CD4-positive, alpha-beta T cell treated with Interleukin-12 subunit alpha and Interleukin-12 subunit beta, for 1 hour (primary cell): ENCODE results near the gene ATG4B.

Experiments used
- DNase-seq: peaks from one replicate; pipeline ENCODE4 v3.0.0-alpha.2; 2020

Gene ATG4B

GRCh38 chr2:241695651-241696050 is 58.2 kb downstream of the ATG4B start:
- DNase-seq = no peak

DNA sequence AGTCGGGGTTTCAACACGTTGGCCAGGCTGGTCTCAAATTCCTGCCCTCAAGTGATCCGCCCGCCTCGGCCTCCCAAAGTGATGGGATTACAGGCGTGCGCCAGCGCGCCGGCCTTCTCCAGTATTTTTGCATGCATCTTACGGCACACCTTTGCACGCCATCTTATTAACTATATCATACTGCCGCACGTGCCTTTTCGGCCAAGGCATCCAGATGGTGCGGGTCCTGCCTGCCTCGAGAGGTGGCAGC is 63.6 kb downstream of the ATG4B start:
- DNase-seq = no peak

GRCh38 chr2:241701399-241702154 is 64.1 kb downstream of the ATG4B start, which contains the start of gene ING5:
Gene ING5, plus strand, starts transcription at chr2:241702039. Its CDS starts 27 bp downstream, at chr2:241702066.
- DNase-seq = peak; percentile 96

- peak; percentile 89 for DNase-seq
Measured at GRCh38 chr2:241702155-241703031, 64.9 kb downstream of the ATG4B start.

- no peak for DNase-seq
Measured at GRCh38 chr2:241703032-241703604, 65.6 kb downstream of the ATG4B start.

GRCh38 chr2:241706537-241706936 is 69.0 kb downstream of the ATG4B start:
- DNase-seq = no peak

DNA sequence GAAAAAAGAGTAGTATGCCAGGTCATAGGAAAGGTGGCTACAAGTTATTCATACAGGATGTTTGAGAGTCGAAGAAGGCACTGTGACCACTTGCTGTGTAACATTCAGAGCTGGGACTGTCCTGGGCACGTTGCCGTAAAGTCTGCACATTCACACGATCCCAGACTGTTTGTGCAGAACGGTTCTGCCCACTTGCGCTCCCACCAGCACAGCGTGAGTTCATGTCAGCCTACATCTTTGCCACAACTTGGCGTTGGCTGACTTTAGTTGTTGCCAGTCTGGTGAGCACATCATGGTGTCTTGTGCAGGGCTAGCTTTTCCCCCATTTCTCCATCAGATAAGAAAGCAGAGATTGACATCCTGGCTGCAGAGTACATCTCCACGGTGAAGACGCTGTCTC is 71.4 kb downstream of the ATG4B start:
- no peak for DNase-seq

DNA sequence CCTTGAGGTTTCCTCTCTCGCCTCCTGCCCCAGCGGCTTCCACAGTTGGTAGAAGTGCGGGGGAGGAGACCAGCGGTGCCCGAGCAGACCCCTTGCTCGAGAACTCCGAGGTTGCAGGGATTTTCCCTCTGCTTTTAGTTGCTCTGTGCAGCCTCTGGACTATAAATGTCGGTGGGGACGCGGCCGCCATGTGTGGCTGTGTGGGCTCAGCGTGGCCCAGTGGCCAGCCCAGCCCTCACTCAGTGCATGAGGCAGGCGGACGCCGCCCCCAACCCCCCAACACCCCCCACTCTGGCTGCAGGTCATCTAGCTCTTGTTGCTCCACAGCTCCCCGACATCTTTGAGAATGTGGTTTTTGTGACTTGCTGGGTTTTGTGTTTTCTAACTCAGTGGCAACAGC is 81.6 kb downstream of the ATG4B start:
- no peak for DNase-seq

DNA sequence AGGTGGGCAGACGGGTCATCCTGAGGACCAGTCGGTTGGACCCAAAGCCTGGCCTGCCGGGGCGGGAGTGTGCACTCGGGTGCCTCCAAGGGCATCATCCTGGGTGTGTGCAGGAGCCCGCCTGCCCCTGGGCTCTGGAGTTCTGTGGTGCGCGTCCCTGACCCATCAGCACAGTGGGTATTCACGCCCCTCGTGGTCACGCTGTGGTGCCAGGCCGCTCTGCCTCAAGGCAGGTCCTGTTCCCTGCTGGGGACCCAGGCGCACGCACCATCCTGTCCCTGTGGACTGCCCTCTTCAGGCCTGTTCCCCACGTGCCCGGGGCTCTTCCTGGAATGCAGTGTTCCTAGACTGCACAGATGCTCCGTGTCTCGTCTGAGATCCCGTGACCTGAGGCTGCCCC is 82.6 kb downstream of the ATG4B start:
- DNase-seq = no peak

DNA sequence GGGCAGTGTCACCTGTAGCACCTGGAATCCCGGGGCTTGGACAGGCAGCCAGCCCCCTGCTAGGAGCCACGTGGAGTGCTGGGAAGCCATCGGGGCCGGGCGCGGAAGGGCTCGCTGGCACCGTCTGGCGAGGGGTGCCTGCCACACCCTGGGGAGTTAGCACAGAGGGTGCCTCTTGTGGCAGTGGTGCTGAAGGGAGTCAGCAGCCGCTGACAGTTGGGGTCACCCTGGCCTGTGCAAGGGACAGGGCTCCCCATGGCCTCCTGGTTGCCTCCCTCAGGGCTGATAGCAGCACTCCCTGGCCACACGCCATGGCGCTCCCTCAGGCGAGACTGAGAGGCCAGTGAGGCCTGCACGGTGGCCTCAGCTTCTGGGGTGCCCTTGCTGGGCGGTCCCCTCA is 83.1 kb downstream of the ATG4B start:
- DNase-seq = no peak

- DNase-seq = no peak
Measured at GRCh38 chr2:241721852-241722251, 84.4 kb downstream of the ATG4B start.

GRCh38 chr2:241722896-241723454 is 85.5 kb downstream of the ATG4B start:
- DNase-seq = no peak
